HepG2 (cell line): ENCODE data around the gene SLC25A11. TPM values are rescaled to one million over a fixed set of nuclear protein-coding genes. Genes with fewer than 3 reads are reported as not detected.

Experiments
- CHCHD3 ChIP-seq: sonication (generic); formaldehyde crosslinking; IDR thresholded peaks from 2 replicates; pipeline ENCODE4 v1.8.0; 2022; ENCODE audit warnings: mild to moderate bottlenecking, missing genetic modification reagents, moderate library complexity
- FIP1L1 ChIP-seq: fragments of 200-400 bp; formaldehyde crosslinking; IDR thresholded peaks from 2 replicates; pipeline ENCODE4 v1.6.1; 2018; ENCODE audit warnings: low read depth, mild to moderate bottlenecking, low read length, moderate library complexity, borderline replicate concordance; ENCODE audit not compliant: insufficient read depth
- HNRNPK ChIP-seq: fragments of 200-400 bp; formaldehyde crosslinking; IDR thresholded peaks from 2 replicates; pipeline ENCODE4 v1.6.1; 2018; ENCODE audit warnings: low read length, low read depth, moderate library complexity, mild to moderate bottlenecking; ENCODE audit not compliant: poor library complexity, severe bottlenecking
- MAFG ChIP-seq: sonication (generic); formaldehyde crosslinking; IDR thresholded peaks from 2 replicates; pipeline ENCODE4 v1.5.1; 2020; ENCODE audit warnings: mild to moderate bottlenecking, missing genetic modification reagents
- MED8 ChIP-seq: sonication (generic); formaldehyde crosslinking; IDR thresholded peaks from 2 replicates; pipeline ENCODE4 v1.8.1; 2023; ENCODE audit warnings: mild to moderate bottlenecking, missing genetic modification reagents; ENCODE audit not compliant: insufficient replicate concordance
- PCBP1 ChIP-seq: fragments of 200-400 bp; formaldehyde crosslinking; IDR thresholded peaks from 2 replicates; pipeline ENCODE4 v1.6.1; 2017; ENCODE audit warnings: mild to moderate bottlenecking, low read depth, low read length, borderline replicate concordance
- POLR2AphosphoS5 ChIP-seq: IDR thresholded peaks from 2 replicates; pipeline ENCODE4 v1.6.1; 2012; ENCODE audit warnings: low read depth, low read length
- RARA ChIP-seq: IDR thresholded peaks from 2 replicates; pipeline ENCODE4 v1.6.1; 2016; ENCODE audit warnings: missing genetic modification reagents, missing compliant biosample characterization
- RBAK ChIP-seq: sonication (generic); formaldehyde crosslinking; IDR thresholded peaks from 2 replicates; pipeline ENCODE4 v1.5.1; 2020; ENCODE audit warnings: mild to moderate bottlenecking, missing genetic modification reagents
- SP2 ChIP-seq: sonication (generic); formaldehyde crosslinking; IDR thresholded peaks from 2 replicates; pipeline ENCODE4 v1.5.1; 2020; ENCODE audit warnings: mild to moderate bottlenecking, missing genetic modification reagents
- TBL1XR1 ChIP-seq: fragments of 150-350 bp; IDR thresholded peaks from 2 replicates; pipeline ENCODE4 v1.6.1; 2014; ENCODE audit warnings: borderline replicate concordance, low read length; ENCODE audit not compliant: partially characterized antibody
- TBX3 ChIP-seq: fragments of 450-650 bp; IDR thresholded peaks from 2 replicates; pipeline ENCODE4 v1.6.1; 2017; ENCODE audit warnings: antibody characterized with exemption, mild to moderate bottlenecking, inconsistent platforms, borderline replicate concordance
- TP53 ChIP-seq: sonication (generic); formaldehyde crosslinking; conservative IDR thresholded peaks from 2 replicates; pipeline ENCODE4 v1.4.0; 2020; ENCODE audit warnings: missing genetic modification reagents
- ZBTB21 ChIP-seq: sonication (generic); formaldehyde crosslinking; IDR thresholded peaks from 2 replicates; pipeline ENCODE4 v1.4.0; 2020; ENCODE audit warnings: missing genetic modification reagents
- ZEB1 ChIP-seq: IDR thresholded peaks from 2 replicates; pipeline ENCODE4 v1.6.1; 2012; ENCODE audit warnings: mild to moderate bottlenecking, low read depth, inconsistent platforms; ENCODE audit not compliant: insufficient replicate concordance
- ZFY ChIP-seq: sonication (generic); formaldehyde crosslinking; IDR thresholded peaks from 2 replicates; pipeline ENCODE4 v1.4.0; 2020; ENCODE audit warnings: missing genetic modification reagents
- ZNF260 ChIP-seq: sonication (generic); formaldehyde crosslinking; IDR thresholded peaks from 2 replicates; pipeline ENCODE4 v1.4.0; 2020; ENCODE audit warnings: missing genetic modification reagents, low read depth, mild to moderate bottlenecking, borderline replicate concordance
- ZNF331 ChIP-seq: sonication (generic); formaldehyde crosslinking; IDR thresholded peaks from 2 replicates; pipeline ENCODE4 v1.4.0; 2020; ENCODE audit warnings: missing genetic modification reagents
- ZNF557 ChIP-seq: sonication (generic); formaldehyde crosslinking; IDR thresholded peaks from 2 replicates; pipeline ENCODE4 v1.4.0; 2020; ENCODE audit warnings: missing genetic modification reagents
- ZNF577 ChIP-seq: sonication (generic); formaldehyde crosslinking; IDR thresholded peaks from 2 replicates; pipeline ENCODE4 v1.4.0; 2020; ENCODE audit warnings: mild to moderate bottlenecking, low read depth, missing genetic modification reagents, borderline replicate concordance
- ZNF598 ChIP-seq: sonication (generic); formaldehyde crosslinking; IDR thresholded peaks from 2 replicates; pipeline ENCODE4 v1.5.1; 2020; ENCODE audit warnings: mild to moderate bottlenecking, missing genetic modification reagents, borderline replicate concordance
- ZNF629 ChIP-seq: sonication (generic); formaldehyde crosslinking; conservative IDR thresholded peaks from 2 replicates; pipeline ENCODE4 v1.5.0; 2020; ENCODE audit warnings: missing genetic modification reagents
- ZNF883 ChIP-seq: sonication (generic); formaldehyde crosslinking; IDR thresholded peaks from 2 replicates; pipeline ENCODE4 v1.5.1; 2020; ENCODE audit warnings: mild to moderate bottlenecking, missing genetic modification reagents; ENCODE audit errors: not compliant biosample characterization
- polyA plus RNA-seq, 8 experiments: library from polyadenylated mRNA; depleted of rRNA in 3 of 8; stranded (reverse) in 7 of 8; unstranded in 1 of 8; fragments of >200 nt; fragmentation: Illumina TruSeq in 4 of 8; extraction: Trizol in 4 of 8; gene quantifications; 2 replicates each; pipeline versions ENCODE4 v1.2.1 to v1.2.3, GENCODE V29; 2011 to 2016; ENCODE audit warnings: low read depth in 4 of 8, missing spikeins in 1 of 8, mixed read lengths in 1 of 8; ENCODE audit not compliant: insufficient read depth in 1 of 8
- total RNA-seq, 5 experiments: library from RNA; depleted of rRNA; stranded (reverse); fragments of >200 nt; fragmentation: Illumina TruSeq; extraction: Trizol; gene quantifications; 2 replicates each; pipeline ENCODE4 v1.2.3, GENCODE V29; 2016; ENCODE audit warnings: low read depth in 1 of 5
- TF ChIP-seq, protein P1 (sequence below): sonication (generic); formaldehyde crosslinking; IDR thresholded peaks from 2 replicates; pipeline ENCODE4 v1.8.1; 2023; ENCODE audit warnings: mild to moderate bottlenecking, missing genetic modification reagents, borderline replicate concordance
- TF ChIP-seq, protein P2 (sequence below): sonication (generic); formaldehyde crosslinking; IDR thresholded peaks from 2 replicates; pipeline ENCODE4 v1.8.0; 2022; ENCODE audit warnings: low read depth, missing genetic modification reagents
- TF ChIP-seq, protein P3 (sequence below): sonication (generic); formaldehyde crosslinking; IDR thresholded peaks from 2 replicates; pipeline ENCODE4 v1.4.0; 2020; ENCODE audit warnings: mild to moderate bottlenecking, low read depth, missing genetic modification reagents
- TF ChIP-seq, protein P4 (sequence below): sonication (generic); formaldehyde crosslinking; IDR thresholded peaks from 2 replicates; pipeline ENCODE4 v1.4.0; 2020; ENCODE audit warnings: missing genetic modification reagents, borderline replicate concordance

The SLC25A11 gene
- total and polyA plus RNA-seq, 2 of the 13 experiments (the other 11 are each of a cell fraction or from before 2014, with no cell fraction given): 35.4 to 47.2 TPM

DNA sequence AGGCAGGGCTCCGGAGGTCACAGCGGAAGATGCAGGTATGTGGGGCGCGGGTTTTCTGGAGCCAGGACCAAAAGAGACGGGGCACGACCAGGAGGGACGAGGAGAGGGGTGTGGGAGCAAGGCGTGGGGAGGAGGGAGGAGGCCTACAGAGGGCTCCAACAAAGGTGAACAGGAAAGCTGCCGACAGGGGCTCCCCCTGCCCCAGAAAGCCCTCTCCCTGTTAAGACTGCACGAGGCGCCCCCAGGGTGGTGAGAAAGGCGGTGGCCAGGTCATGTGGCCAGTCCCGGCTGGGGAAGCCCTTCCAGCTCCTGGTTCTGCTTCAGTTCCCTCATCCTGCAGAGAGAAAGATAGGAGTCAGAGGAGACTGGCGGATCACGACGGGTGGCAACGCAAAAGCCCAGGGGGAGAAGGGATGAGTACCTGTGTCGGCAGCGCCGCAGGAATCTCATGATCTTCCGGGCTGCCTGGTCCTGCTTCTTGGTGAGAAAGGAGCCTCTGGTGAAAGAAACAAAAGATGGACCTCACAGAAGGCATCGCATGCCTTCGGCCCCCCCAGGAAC is 28.7 kb upstream of the SLC25A11 start (continued):
- no peak for TF ChIP-seq TP53
- no peak for TF ChIP-seq CHCHD3 (CRISPR knock-in tag)
- TF ChIP-seq ZNF260: no peak
- no peak for TF ChIP-seq ZFY (CRISPR knock-in tag)
- TF ChIP-seq MAFG: no peak
- no peak for TF ChIP-seq ZNF629 (CRISPR knock-in tag)
- TF ChIP-seq, protein P1, sequence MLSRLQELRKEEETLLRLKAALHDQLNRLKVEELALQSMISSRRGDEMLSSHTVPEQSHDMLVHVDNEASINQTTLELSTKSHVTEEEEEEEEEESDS (CRISPR knock-in tag): no peak
- no peak for TF ChIP-seq ZEB1
- no peak for TF ChIP-seq FIP1L1
- 0 out of 2 replicates have a peak, but pooled peaks have one; percentile 34 for TF ChIP-seq ZNF557
- TF ChIP-seq TBX3: no peak
- TF ChIP-seq TBL1XR1: no peak
- TF ChIP-seq, protein P2, sequence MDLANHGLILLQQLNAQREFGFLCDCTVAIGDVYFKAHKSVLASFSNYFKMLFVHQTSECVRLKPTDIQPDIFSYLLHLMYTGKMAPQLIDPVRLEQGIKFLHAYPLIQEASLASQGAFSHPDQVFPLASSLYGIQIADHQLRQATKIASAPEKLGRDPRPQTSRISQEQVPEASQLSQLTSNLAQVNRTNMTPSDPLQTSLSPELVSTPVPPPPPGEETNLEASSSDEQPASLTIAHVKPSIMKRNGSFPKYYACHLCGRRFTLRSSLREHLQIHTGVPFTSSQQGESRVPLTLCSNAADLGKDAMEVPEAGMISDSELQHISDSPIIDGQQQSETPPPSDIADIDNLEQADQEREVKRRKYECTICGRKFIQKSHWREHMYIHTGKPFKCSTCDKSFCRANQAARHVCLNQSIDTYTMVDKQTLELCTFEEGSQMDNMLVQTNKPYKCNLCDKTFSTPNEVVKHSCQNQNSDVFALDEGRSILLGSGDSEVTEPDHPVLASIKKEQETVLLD: no peak
- TF ChIP-seq, protein P3, sequence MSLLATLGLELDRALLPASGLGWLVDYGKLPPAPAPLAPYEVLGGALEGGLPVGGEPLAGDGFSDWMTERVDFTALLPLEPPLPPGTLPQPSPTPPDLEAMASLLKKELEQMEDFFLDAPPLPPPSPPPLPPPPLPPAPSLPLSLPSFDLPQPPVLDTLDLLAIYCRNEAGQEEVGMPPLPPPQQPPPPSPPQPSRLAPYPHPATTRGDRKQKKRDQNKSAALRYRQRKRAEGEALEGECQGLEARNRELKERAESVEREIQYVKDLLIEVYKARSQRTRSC (CRISPR knock-in tag): no peak; the same call in 1 of the 2 replicates
- no peak for TF ChIP-seq RARA
- TF ChIP-seq ZNF577 (CRISPR knock-in tag): no peak
- no peak for TF ChIP-seq RBAK (CRISPR knock-in tag)
- no peak for TF ChIP-seq POLR2AphosphoS5
- TF ChIP-seq ZNF883 (CRISPR knock-in tag): no peak
- TF ChIP-seq SP2 (CRISPR knock-in tag): no peak
- TF ChIP-seq HNRNPK: no peak
- no peak for TF ChIP-seq MED8 (CRISPR knock-in tag)
- TF ChIP-seq PCBP1: no peak
- TF ChIP-seq, protein P4, sequence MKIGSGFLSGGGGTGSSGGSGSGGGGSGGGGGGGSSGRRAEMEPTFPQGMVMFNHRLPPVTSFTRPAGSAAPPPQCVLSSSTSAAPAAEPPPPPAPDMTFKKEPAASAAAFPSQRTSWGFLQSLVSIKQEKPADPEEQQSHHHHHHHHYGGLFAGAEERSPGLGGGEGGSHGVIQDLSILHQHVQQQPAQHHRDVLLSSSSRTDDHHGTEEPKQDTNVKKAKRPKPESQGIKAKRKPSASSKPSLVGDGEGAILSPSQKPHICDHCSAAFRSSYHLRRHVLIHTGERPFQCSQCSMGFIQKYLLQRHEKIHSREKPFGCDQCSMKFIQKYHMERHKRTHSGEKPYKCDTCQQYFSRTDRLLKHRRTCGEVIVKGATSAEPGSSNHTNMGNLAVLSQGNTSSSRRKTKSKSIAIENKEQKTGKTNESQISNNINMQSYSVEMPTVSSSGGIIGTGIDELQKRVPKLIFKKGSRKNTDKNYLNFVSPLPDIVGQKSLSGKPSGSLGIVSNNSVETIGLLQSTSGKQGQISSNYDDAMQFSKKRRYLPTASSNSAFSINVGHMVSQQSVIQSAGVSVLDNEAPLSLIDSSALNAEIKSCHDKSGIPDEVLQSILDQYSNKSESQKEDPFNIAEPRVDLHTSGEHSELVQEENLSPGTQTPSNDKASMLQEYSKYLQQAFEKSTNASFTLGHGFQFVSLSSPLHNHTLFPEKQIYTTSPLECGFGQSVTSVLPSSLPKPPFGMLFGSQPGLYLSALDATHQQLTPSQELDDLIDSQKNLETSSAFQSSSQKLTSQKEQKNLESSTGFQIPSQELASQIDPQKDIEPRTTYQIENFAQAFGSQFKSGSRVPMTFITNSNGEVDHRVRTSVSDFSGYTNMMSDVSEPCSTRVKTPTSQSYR (CRISPR knock-in tag): no peak
- no peak for TF ChIP-seq ZBTB21 (CRISPR knock-in tag)
- TF ChIP-seq ZNF331 (CRISPR knock-in tag): no peak
- TF ChIP-seq ZNF598 (CRISPR knock-in tag): no peak
